ENCODE measurements around the gene PATL2. TPM values are rescaled to one million over a fixed set of nuclear protein-coding genes. Genes with fewer than 3 reads are reported as not detected.

PATL2 gene
- total and polyA plus RNA-seq, 2 donors (not counting 1 experiment from before 2014, with no cell fraction given) = 58.9 to 89.4 TPM

- ChIA-PET CTCF (interaction anchor here (1.1 to 9.5 kb wide), 8 partner anchors 9 to 70 kb away, joined by 4 to 353 read pairs (median 14); partner anchors contain the start of genes B2M, PATL2 and TRIM69), POLR2A (interaction anchor here (0.6 to 16.6 kb wide), 4 partner anchors 11 to 56 kb away, joined by 4 to 819 read pairs (median 38); partner anchors contain the start of genes B2M, PATL2 and TRIM69)
- peak; percentile 6 for ATAC-seq (ENCODE audit: low read depth)
- Histone ChIP-seq H3K4me2 (replicated peaks; ENCODE audit: low read depth, low read length, poor library complexity, severe bottlenecking) (peak overlapping the region; percentile 72), H3K27me3 (replicated peaks in 1 of 4; ENCODE audit: control extremely low read depth in 1 of 4, control insufficient read depth in 3 of 4, insufficient read depth in 4 of 4, low read length in 3 of 4) (no peaks in the 10 kb centered on the region), H3K79me2 (ENCODE audit: control insufficient read depth, insufficient read depth, low read length) (peaks cover 33% of the 10 kb centered on the region), H3K9ac (ENCODE audit: low read length) (peak overlapping the region; percentile 42), H2AFZ (ENCODE audit: insufficient read depth, low read depth, low read length, poor library complexity, severe bottlenecking) (peak overlapping the region; percentile 65), H3K4me1 (ENCODE audit: control insufficient read depth in 2 of 2, insufficient read depth in 2 of 2, low read length in 2 of 2) (peaks cover 76 to 85% of the 10 kb centered on the region in 2 donors), H3K36me3 (replicated peaks in 1 of 2; ENCODE audit: control extremely low read depth in 1 of 2, control insufficient read depth in 1 of 2, extremely low read depth in 1 of 2, insufficient read depth in 2 of 2, low read length in 1 of 2) (no peaks in the 10 kb centered on the region), H3K9me3 (ENCODE audit: control extremely low read depth in 1 of 3, control insufficient read depth in 2 of 3, insufficient read depth in 1 of 3, low read length in 2 of 3) (no peaks in the 10 kb centered on the region), H4K20me1 (ENCODE audit: control insufficient read depth, insufficient read depth, low read length, poor library complexity, severe bottlenecking) (no peaks in the 10 kb centered on the region), H3K27ac (ENCODE audit: low read length in 2 of 2) (peak overlapping the region; percentile 72 to 96), H3K4me3 (ENCODE audit: control extremely low read depth in 1 of 5, extremely low read depth in 1 of 5, insufficient read depth in 1 of 5, low read depth in 2 of 5, low read length in 4 of 5) (peak overlapping the region in 3 of 5 experiments; percentile 12 to 62 (median 28))
- H3K4me3 Mint-ChIP-seq = peak overlapping the region; percentile 78
- no peaks in the 10 kb centered on the region for H3K27me3 Mint-ChIP-seq
- peak; percentile 73 for DNase-seq
- intact Hi-C loops (cut with micrococcal nuclease) = no loop called here
- WGBS (ENCODE audit: insufficient coverage) = 0% methylated on average over 2 of the region's 5 CpGs
- peaks cover 69% of the 10 kb centered on the region for H3K4me1 Mint-ChIP-seq
- no peaks in the 10 kb centered on the region for H3K9me3 Mint-ChIP-seq (ENCODE audit: insufficient read depth)
- peak overlapping the region; percentile 96 for H3K27ac Mint-ChIP-seq
- no peak for TF ChIP-seq CTCF (IDR thresholded peaks at IDR 0.05)
- TF ChIP-seq EZH2 (IDR thresholded peaks at IDR 0.05; ENCODE audit: borderline replicate concordance, insufficient read depth, low read depth, low read length, poor library complexity, severe bottlenecking) = no peak
Measured at GRCh38 chr15:44666210-44667038, 44.7 kb downstream of the PATL2 start.

Measured in B cell (primary cell).